Epithelial cell of proximal tubule (primary cell): ENCODE data around the gene AKAP11. TPM values are rescaled to one million over a fixed set of nuclear protein-coding genes. Genes with fewer than 3 reads are reported as not detected.

ENCODE experiments used
- DNase-seq: peaks from one replicate; pipeline ENCODE4 v3.0.0-alpha.2; 2011; ENCODE audit warnings: low read depth
- H3K4me3 ChIP-seq: 2 replicates; pipeline ENCODE4 v1.5.1; 2011; ENCODE audit warnings: low read depth, mild to moderate bottlenecking, low read length
- total RNA-seq: library from RNA; depleted of rRNA; stranded (reverse); fragments of >200 nt; gene quantifications from 2 replicates; pipeline ENCODE4 v1.2.3, GENCODE V29; 2015
- TF ChIP-seq, protein P1 (sequence below): conservative IDR thresholded peaks from 2 replicates; pipeline ENCODE4 v1.5.1; 2012; ENCODE audit warnings: low read depth, mild to moderate bottlenecking, low read length

AKAP11 gene
- total RNA-seq, 1 donor from 2014 or later = 9.3 TPM

- TF ChIP-seq, protein P1, sequence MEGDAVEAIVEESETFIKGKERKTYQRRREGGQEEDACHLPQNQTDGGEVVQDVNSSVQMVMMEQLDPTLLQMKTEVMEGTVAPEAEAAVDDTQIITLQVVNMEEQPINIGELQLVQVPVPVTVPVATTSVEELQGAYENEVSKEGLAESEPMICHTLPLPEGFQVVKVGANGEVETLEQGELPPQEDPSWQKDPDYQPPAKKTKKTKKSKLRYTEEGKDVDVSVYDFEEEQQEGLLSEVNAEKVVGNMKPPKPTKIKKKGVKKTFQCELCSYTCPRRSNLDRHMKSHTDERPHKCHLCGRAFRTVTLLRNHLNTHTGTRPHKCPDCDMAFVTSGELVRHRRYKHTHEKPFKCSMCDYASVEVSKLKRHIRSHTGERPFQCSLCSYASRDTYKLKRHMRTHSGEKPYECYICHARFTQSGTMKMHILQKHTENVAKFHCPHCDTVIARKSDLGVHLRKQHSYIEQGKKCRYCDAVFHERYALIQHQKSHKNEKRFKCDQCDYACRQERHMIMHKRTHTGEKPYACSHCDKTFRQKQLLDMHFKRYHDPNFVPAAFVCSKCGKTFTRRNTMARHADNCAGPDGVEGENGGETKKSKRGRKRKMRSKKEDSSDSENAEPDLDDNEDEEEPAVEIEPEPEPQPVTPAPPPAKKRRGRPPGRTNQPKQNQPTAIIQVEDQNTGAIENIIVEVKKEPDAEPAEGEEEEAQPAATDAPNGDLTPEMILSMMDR = no peak
- no peak overlapping the region for H3K4me3 ChIP-seq
- no peak for DNase-seq
These were observed 76.6 kb downstream of the AKAP11 start for GRCh38 chr13:42348576-42348975.

- H3K4me3 ChIP-seq = no peak overlapping the region
- TF ChIP-seq, protein P1 = no peak
- DNase-seq = no peak
These were observed 78.2 kb downstream of the AKAP11 start for GRCh38 chr13:42350141-42350540.

GRCh38 chr13:42354241-42355091, 82.5 kb downstream of the AKAP11 start:
- H3K4me3 ChIP-seq = no peak overlapping the region
- TF ChIP-seq, protein P1 = peak; percentile 28
- DNase-seq = no peak

DNA sequence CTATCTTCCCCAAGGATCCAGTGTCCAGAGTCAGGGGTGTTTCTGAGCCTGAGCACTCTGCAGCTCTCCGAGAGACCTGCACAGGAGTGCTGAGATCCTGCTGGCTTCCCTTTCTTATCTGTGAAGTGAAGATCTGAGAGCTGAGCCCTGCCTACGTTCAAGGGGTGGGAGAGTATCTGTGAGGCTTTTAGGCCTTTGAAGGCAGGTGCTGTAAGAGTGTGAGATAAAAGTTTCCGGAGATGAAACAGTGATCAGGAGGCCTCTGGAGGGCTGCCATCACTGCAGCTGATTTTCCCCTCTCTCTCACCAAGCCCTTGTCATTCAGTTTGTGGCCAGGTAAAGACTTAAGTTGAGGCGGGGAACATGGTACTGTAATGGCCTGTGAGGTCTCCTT, 83.1 kb downstream of the AKAP11 start:
- TF ChIP-seq, protein P1 = no peak
- H3K4me3 ChIP-seq = no peak overlapping the region
- DNase-seq = no peak

DNA sequence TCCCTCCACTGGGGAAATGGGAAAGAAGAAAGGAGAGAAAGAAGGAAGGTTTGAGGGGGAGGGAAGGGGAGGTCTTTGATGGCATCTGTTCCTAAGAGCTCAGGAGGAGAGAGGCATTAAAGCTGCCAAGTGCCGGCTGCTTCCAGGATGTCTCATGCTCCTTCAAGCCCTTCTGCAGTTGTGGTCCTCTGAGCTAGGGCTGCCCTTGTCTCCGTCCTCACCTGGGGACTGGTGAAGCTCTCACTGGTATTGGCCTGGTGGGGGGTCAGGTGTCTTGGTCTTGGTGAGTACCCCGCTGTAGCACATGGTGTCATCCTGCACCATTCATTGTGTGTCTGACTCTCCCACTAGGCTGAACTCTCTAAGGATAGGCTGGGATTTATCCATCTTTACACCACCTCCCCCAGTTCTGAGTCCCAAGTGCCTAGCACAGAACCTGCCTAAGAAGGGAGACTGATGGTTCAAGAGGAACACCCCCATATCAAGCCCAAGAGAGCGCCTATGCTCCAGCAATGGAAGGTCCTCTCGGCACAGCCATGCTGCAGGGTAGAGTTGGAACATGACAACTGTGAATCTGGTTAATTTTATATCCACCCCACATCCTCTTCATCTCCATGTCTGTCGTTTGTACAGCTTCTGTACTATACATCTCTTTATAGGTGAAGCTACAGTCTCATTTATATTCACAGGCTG, 83.7 kb downstream of the AKAP11 start:
- TF ChIP-seq, protein P1 = no peak
- DNase-seq = no peak
- no peak overlapping the region for H3K4me3 ChIP-seq

GRCh38 chr13:42356184-42356575, 84.2 kb downstream of the AKAP11 start:
- H3K4me3 ChIP-seq = no peak overlapping the region
- no peak for DNase-seq

More at GRCh38 chr13:42356184-42356575, 84.2 kb downstream of the AKAP11 start:
- TF ChIP-seq, protein P1 = no peak
